ENCODE data around the gene FBF1. TPM values are rescaled to one million over a fixed set of nuclear protein-coding genes. Genes with fewer than 3 reads are reported as not detected.

Gene FBF1
- total and polyA plus RNA-seq, 2 of the 8 experiments (the other 6 are each of a cell fraction or from before 2014, with no cell fraction given) = 8.1 to 13.1 TPM

- TF ChIP-seq CREB1 (IDR thresholded peaks at IDR 0.05) (0 out of 2 replicates have a peak, but pooled peaks have one; percentile 12), RNF2 (IDR thresholded peaks at IDR 0.05; ENCODE audit: borderline replicate concordance, low read depth, low read length, missing control alignments, poor library complexity, severe bottlenecking) (no peak), ASH2L (IDR thresholded peaks at IDR 0.05; ENCODE audit: low read length) (peak; percentile 47), HDAC2 (IDR thresholded peaks at IDR 0.05; ENCODE audit: borderline replicate concordance in 1 of 2, low read depth in 2 of 2, low read length in 2 of 2) (no peak), SIN3A (conservative IDR thresholded peaks at IDR 0.05 in 1 of 2, IDR thresholded peaks at IDR 0.05 in 1 of 2; ENCODE audit: low read depth in 1 of 2, low read length in 2 of 2) (peak; percentile 82 to 98), PHF8 (conservative IDR thresholded peaks at IDR 0.05; ENCODE audit: low read depth, low read length) (peak; percentile 98), POLR2AphosphoS5 (IDR thresholded peaks at IDR 0.05; ENCODE audit: low read depth, low read length) (peak; percentile 83), SAP30 (IDR thresholded peaks at IDR 0.05; ENCODE audit: insufficient read depth, insufficient replicate concordance, low read length) (peak; percentile 84), MAX (IDR thresholded peaks at IDR 0.05) (peak; percentile 89), ZNF274 (IDR thresholded peaks at IDR 0.05; ENCODE audit: borderline replicate concordance, extremely low read depth, low read length) (no peak), YY1 (IDR thresholded peaks at IDR 0.05; ENCODE audit: low read depth, low read length) (peak; percentile 82), SRF (IDR thresholded peaks at IDR 0.05; ENCODE audit: low read depth, low read length) (0 out of 2 replicates have a peak, but pooled peaks have one; percentile 26), CTCF (IDR thresholded peaks at IDR 0.05; ENCODE audit: control extremely low read depth in 1 of 3, insufficient read depth in 1 of 3, low read depth in 1 of 3, low read length in 3 of 3) (0 out of 4 replicates have a peak, but pooled peaks of 1 of the 3 experiments have one; percentile 1), SP4 (IDR thresholded peaks at IDR 0.05; ENCODE audit: low read length) (0 out of 2 replicates have a peak, but pooled peaks have one; percentile 45), TAF7 (optimal IDR thresholded peaks at IDR 0.05; ENCODE audit: borderline replicate concordance, low read depth, low read length) (peak; percentile 83), BACH1 (IDR thresholded peaks at IDR 0.05; ENCODE audit: low read length) (no peak), SIX5 (IDR thresholded peaks at IDR 0.05; ENCODE audit: low read depth, low read length) (peak; percentile 67), KDM4A (IDR thresholded peaks at IDR 0.05; ENCODE audit: low read depth, low read length, severe bottlenecking) (peak; percentile 77), TBP (IDR thresholded peaks at IDR 0.05; ENCODE audit: low read depth, low read length) (peak; percentile 80)
These were observed at the start of gene FBF1 (continued) for GRCh38 chr17:75940727-75941441.
